GM18858 (cell line): ENCODE results near the gene TMPRSS4.

ENCODE experiments used
- ATAC-seq: cut with Tn5 transposase; IDR thresholded peaks from one replicate; pipeline ENCODE4 v1.9.1; 2021; ENCODE audit not compliant: unreplicated experiment

Gene TMPRSS4

GRCh38 chr11:118152552-118153471 lies 75.9 kb downstream of the TMPRSS4 start, which contains the start of gene SCN4B:
Gene SCN4B (minus strand): TSS chr11:118152823. CDS start chr11:118152673, 150 bp downstream.
- no peak for ATAC-seq

GRCh38 chr11:118153516-118153915 lies 76.6 kb downstream of the TMPRSS4 start:
- ATAC-seq: no peak

- no peak for ATAC-seq
Measured at GRCh38 chr11:118153976-118154375, 77.1 kb downstream of the TMPRSS4 start.

- no peak for ATAC-seq
Measured at GRCh38 chr11:118154641-118155040, 77.8 kb downstream of the TMPRSS4 start.

- no peak for ATAC-seq
Measured at GRCh38 chr11:118155776-118156530, 79.1 kb downstream of the TMPRSS4 start.

GRCh38 chr11:118156531-118157185 lies 79.8 kb downstream of the TMPRSS4 start:
- no peak for ATAC-seq

GRCh38 chr11:118157186-118157895 lies 80.5 kb downstream of the TMPRSS4 start:
- ATAC-seq: no peak

- no peak for ATAC-seq
Measured at GRCh38 chr11:118161786-118162185, 84.9 kb downstream of the TMPRSS4 start.

GRCh38 chr11:118162846-118163245 lies 86.0 kb downstream of the TMPRSS4 start:
- no peak for ATAC-seq

- ATAC-seq: no peak
Measured at GRCh38 chr11:118163494-118163893, 86.6 kb downstream of the TMPRSS4 start.

- ATAC-seq: no peak
Measured at GRCh38 chr11:118164885-118165284, 88.0 kb downstream of the TMPRSS4 start.

- no peak for ATAC-seq
Measured at GRCh38 chr11:118166641-118167040, 89.8 kb downstream of the TMPRSS4 start.

- no peak for ATAC-seq
Measured at GRCh38 chr11:118167253-118167652, 90.4 kb downstream of the TMPRSS4 start.

- no peak for ATAC-seq
Measured at GRCh38 chr11:118167906-118168305, 91.0 kb downstream of the TMPRSS4 start.

- no peak for ATAC-seq
Measured at GRCh38 chr11:118168316-118168715, 91.4 kb downstream of the TMPRSS4 start.

GRCh38 chr11:118168751-118169150 lies 91.9 kb downstream of the TMPRSS4 start:
- ATAC-seq: no peak

GRCh38 chr11:118169300-118170140 lies 92.6 kb downstream of the TMPRSS4 start:
- no peak for ATAC-seq

GRCh38 chr11:118170231-118170630 lies 93.4 kb downstream of the TMPRSS4 start:
- no peak for ATAC-seq

- ATAC-seq: no peak
Measured at GRCh38 chr11:118170882-118171268, 94.0 kb downstream of the TMPRSS4 start.
